Fibroblast of mammary gland (primary cell): ENCODE data around the gene CDKN2B-AS1.

Experiments
- DNase-seq: peaks from one replicate; pipeline ENCODE4 v3.0.0-alpha.2; 2010; ENCODE audit warnings: low read depth
- H3K4me3 ChIP-seq: 2 replicates; pipeline ENCODE4 v1.5.1; 2011; ENCODE audit warnings: low read depth, mild to moderate bottlenecking, low read length, moderate library complexity; ENCODE audit not compliant: control insufficient read depth
- TF ChIP-seq, protein P1 (sequence below): conservative IDR thresholded peaks from 2 replicates; pipeline ENCODE4 v1.5.1; 2011; ENCODE audit warnings: low read depth, low read length, inconsistent platforms; ENCODE audit not compliant: control insufficient read depth, insufficient read depth

The CDKN2B-AS1 gene

DNA sequence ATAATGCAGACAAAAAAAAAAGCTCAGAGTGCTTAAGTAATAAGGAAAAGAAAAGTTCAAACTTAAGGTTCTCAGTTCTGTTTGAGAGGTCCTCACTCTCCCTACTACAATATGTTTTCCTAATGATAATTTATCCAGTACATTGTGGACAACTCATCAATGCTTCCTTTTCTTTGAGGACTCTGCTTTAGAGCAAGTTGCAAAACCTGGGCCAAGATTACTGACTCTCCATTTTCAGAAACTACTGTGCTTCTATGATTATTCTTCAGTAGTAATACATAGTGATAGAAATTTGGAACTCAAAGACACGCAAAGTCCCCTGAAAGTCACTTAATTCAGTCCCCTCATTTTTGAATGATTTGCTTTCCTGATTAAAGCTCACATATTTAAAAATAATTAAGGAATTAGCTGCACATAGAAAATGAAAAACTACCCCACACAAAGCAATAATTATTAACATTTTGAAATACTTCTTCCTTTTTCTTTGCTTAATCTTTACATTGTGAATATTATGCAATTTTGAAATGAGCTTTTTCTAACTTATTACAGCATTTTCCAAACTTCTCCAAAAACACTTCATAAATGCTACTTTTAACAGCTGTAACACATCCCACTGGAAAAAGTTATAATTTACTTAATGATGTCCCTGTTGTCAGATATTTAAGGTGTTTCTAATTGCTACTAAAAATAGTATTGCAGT is 11.6 kb upstream of the CDKN2B-AS1 start:
- no peak overlapping the region for H3K4me3 ChIP-seq
- DNase-seq = no peak
- TF ChIP-seq, protein P1, sequence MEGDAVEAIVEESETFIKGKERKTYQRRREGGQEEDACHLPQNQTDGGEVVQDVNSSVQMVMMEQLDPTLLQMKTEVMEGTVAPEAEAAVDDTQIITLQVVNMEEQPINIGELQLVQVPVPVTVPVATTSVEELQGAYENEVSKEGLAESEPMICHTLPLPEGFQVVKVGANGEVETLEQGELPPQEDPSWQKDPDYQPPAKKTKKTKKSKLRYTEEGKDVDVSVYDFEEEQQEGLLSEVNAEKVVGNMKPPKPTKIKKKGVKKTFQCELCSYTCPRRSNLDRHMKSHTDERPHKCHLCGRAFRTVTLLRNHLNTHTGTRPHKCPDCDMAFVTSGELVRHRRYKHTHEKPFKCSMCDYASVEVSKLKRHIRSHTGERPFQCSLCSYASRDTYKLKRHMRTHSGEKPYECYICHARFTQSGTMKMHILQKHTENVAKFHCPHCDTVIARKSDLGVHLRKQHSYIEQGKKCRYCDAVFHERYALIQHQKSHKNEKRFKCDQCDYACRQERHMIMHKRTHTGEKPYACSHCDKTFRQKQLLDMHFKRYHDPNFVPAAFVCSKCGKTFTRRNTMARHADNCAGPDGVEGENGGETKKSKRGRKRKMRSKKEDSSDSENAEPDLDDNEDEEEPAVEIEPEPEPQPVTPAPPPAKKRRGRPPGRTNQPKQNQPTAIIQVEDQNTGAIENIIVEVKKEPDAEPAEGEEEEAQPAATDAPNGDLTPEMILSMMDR = no peak

DNA sequence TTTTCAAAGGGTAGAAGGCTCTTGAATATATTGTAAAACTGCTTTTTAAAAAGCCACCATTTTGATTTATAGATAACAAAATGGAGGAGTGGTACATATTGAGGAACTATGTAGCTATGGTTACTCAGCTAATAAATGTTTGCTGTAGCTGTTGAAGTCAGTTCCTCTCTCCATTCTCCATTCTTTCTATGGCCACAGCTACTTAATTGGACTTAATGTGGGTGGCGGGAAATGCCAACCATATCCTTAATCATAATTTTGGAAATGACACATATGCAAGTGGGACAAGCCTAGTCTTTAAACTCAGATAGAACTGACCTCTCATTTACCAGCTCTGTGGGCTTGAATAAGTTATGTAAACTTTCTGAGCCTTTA is 11.0 kb upstream of the CDKN2B-AS1 start:
- H3K4me3 ChIP-seq = no peak overlapping the region
- no peak for DNase-seq
- TF ChIP-seq, protein P1 = no peak

DNA sequence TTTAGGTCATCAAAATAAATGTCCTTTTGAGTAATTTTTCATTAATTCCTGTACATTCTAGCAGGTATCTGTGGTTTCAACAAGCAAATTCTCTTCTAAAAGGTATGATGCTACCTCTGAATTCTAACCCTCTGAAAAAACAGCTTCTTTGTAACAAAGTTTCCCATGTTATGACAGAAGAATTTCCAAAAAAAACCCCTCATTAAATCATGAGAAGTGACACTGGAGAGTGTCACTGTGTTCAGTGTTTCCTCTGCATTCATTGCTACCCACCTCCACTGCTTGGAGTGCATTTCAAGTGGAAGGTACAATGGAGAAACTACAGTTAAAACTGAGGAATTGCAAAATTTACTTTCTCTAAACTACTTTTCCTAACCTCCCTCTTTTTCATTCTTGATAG is 10.5 kb upstream of the CDKN2B-AS1 start:
- TF ChIP-seq, protein P1 = no peak
- DNase-seq = no peak
- no peak overlapping the region for H3K4me3 ChIP-seq

DNA sequence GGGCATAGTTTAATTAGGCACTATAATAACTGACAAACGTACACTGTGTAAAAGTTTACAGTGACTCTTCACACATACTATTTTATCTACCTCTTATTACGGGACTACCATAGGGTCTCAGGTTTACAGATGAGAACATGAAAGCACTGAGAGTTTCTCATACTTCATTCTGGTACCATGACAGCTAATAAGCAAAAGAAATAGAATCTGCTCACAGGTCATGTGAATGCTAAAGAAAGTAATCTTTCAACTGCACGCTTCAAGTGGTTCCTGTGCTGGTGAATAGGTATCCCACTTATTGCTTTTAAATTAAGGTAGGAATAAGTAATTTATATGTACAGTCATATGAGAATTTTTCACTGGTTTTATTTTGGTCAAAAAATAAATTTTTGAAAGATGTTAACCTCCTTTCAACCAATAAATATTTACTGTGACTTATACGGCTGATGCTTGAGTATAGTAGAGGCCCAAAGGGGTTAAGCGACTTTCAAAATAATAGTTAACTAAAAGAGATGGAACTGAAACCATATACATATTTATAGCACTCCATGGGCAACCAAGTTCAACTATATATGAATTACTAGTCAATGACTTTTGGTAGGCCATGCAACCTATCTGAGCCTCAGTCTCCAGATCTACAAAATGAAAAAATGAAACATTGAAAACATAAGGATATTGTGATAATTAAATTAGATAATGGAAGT is 8.5 kb upstream of the CDKN2B-AS1 start:
- no peak overlapping the region for H3K4me3 ChIP-seq
- DNase-seq = no peak
- TF ChIP-seq, protein P1 = no peak

DNA sequence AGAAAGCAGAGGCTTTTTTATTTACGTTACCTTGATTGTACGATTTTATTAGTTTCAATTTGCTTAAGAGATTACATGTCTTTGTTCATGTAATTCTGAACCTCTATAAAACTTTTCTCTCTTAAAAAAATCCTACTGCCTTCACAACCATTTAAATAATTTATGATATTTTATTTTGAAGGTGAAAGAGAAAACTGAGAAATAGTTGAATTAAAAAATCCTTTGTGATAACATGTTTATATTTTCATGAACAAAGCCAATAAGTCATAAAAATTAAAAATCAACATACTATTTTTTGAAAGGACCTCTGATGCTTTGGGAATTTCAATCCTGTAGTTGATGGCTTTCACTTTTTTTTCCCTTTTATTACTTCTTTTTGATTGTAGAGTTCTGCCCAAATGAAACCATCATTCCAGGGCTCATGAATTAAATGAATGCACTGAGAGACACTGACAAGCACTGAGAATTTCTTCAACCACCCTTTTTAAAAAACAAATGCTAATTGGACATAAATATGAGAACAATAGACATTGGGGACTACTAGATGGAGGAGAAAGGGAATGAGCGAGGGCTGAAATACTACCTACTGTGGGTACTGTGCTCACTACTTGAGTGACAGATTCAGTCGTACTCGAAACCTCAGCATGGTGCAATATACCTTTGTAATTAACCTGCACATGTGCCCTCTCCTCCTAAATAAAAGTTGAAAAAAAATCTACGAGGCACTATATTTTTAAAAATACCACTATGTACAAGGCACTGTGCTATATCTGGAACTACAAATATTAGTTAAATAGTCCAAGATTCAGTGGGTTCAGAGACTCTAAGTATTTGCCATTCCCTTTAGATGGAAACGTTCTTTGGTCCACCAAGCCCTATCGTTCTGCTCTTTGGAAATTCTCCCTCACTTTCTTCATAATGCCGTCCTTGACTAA is 6.3 kb upstream of the CDKN2B-AS1 start:
- TF ChIP-seq, protein P1 = no peak
- DNase-seq = no peak
- H3K4me3 ChIP-seq = no peak overlapping the region

DNA sequence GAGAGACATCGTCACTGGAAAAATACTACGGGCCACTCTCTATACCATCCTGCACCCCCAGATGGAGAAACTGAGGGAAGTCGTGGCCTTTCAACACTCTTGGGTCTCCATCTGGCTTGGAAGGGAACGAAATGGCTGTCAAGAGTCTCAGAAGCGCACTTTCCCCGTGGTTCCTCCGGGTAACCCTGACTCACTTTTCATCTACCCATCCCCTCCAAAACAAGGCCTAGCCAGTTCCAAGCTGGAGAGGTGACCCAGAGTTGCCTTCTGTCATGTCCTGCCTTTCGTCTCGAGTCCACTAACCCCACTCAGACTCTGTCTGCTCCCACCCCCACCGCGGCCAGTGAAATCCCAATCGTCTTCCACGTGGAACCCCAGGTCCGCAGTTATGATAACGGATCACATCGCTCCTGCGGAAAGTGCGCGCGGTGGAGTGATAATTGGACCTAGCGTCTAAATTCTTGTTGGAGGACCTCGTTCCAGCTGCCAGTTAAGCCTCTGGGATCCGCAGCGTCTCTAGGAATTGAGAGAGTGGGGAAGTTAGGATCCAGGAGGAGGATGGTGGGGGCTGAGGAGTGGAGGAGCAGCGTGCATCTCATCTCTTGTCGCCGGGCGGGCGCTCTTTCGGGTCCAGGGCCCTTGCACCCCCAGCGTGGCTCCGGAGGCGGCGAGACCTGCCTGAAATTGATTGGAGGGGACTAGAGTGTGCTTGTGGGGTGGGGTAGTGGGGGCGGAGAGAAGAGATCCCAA is 5.0 kb upstream of the CDKN2B-AS1 start:
- no peak overlapping the region for H3K4me3 ChIP-seq
- DNase-seq = no peak
- TF ChIP-seq, protein P1 = no peak
